Amniotic epithelial cell (primary cell): ENCODE results near the gene TRMT11.

Experiments
- DNase-seq: peaks from one replicate; pipeline ENCODE4 v3.0.0-alpha.2; 2010; ENCODE audit warnings: low read depth

The TRMT11 gene

GRCh38 chr6:125994670-125995488 lies 8.5 kb downstream of the TRMT11 start:
- no peak for DNase-seq

- DNase-seq, result peak; percentile 47
These were observed 9.7 kb downstream of the TRMT11 start for GRCh38 chr6:125995972-125996580.

GRCh38 chr6:126002755-126003679 lies 16.7 kb downstream of the TRMT11 start:
- DNase-seq, result no peak

GRCh38 chr6:126007800-126008199 lies 21.5 kb downstream of the TRMT11 start:
- DNase-seq, result no peak

- DNase-seq, result no peak
These were observed 23.7 kb downstream of the TRMT11 start for GRCh38 chr6:126010040-126010439.

GRCh38 chr6:126015863-126016262 lies 29.5 kb downstream of the TRMT11 start:
- DNase-seq, result peak; percentile 69

GRCh38 chr6:126016591-126016990 lies 30.3 kb downstream of the TRMT11 start:
- DNase-seq, result no peak

GRCh38 chr6:126017668-126018067 lies 31.3 kb downstream of the TRMT11 start:
- DNase-seq, result peak; percentile 15

GRCh38 chr6:126020305-126021050 lies 34.1 kb downstream of the TRMT11 start:
- peak; percentile 42 for DNase-seq

GRCh38 chr6:126023474-126023873 lies 37.1 kb downstream of the TRMT11 start:
- peak; percentile 41 for DNase-seq

- DNase-seq, result no peak
These were observed 39.7 kb downstream of the TRMT11 start for GRCh38 chr6:126026001-126026400.

- no peak for DNase-seq
These were observed 41.3 kb downstream of the TRMT11 start for GRCh38 chr6:126027601-126028000.

GRCh38 chr6:126030045-126030444 lies 43.7 kb downstream of the TRMT11 start:
- no peak for DNase-seq

GRCh38 chr6:126033696-126034095 lies 47.4 kb downstream of the TRMT11 start:
- DNase-seq, result peak; percentile 88

GRCh38 chr6:126034656-126035055 lies 48.3 kb downstream of the TRMT11 start:
- DNase-seq, result no peak

GRCh38 chr6:126035764-126036163 lies 49.4 kb downstream of the TRMT11 start:
- DNase-seq, result no peak

GRCh38 chr6:126038234-126038633 lies 51.9 kb downstream of the TRMT11 start:
- DNase-seq, result no peak

GRCh38 chr6:126039284-126039683 lies 52.9 kb downstream of the TRMT11 start:
- DNase-seq, result peak; percentile 47

GRCh38 chr6:126040394-126040793 lies 54.1 kb downstream of the TRMT11 start:
- DNase-seq, result no peak

GRCh38 chr6:126040826-126041225 lies 54.5 kb downstream of the TRMT11 start:
- DNase-seq, result peak; percentile 75

GRCh38 chr6:126041516-126041915 lies 55.2 kb downstream of the TRMT11 start:
- DNase-seq, result no peak

GRCh38 chr6:126042001-126042419 lies 55.7 kb downstream of the TRMT11 start:
- DNase-seq, result peak; percentile 52
